GM20000 (cell line): Measurements from ENCODE around the gene DCAF10.
"Not testable (repeated sequence)": the region's sequence is repeated elsewhere in the genome, so short reads cannot be mapped to it uniquely, and the experiment has no call there.

Experiments
- DNase-seq: peaks from one replicate; pipeline ENCODE4 v3.0.0; 2012; ENCODE audit warnings: low spot score
- CTCF ChIP-seq: IDR thresholded peaks from 2 replicates; pipeline ENCODE4 v1.5.1; 2012; ENCODE audit warnings: mild to moderate bottlenecking, control low read depth; ENCODE audit errors: extremely low read depth, missing control alignments

The DCAF10 gene

GRCh38 chr9:37905131-37905505 is 104.5 kb downstream of the DCAF10 start:
- no peak for TF ChIP-seq CTCF
- DNase-seq = no peak

GRCh38 chr9:37905776-37906175 is 105.2 kb downstream of the DCAF10 start:
- no peak for DNase-seq
- TF ChIP-seq CTCF = no peak

GRCh38 chr9:37906312-37907239 is 106.0 kb downstream of the DCAF10 start:
- no peak for TF ChIP-seq CTCF
- DNase-seq = no peak

GRCh38 chr9:37908283-37908682 is 107.7 kb downstream of the DCAF10 start:
- DNase-seq = no peak

GRCh38 chr9:37908698-37909186 is 108.1 kb downstream of the DCAF10 start:
- no peak for TF ChIP-seq CTCF
- DNase-seq = no peak

More at GRCh38 chr9:37908283-37908682, 107.7 kb downstream of the DCAF10 start:
- TF ChIP-seq CTCF = no peak

- no peak for DNase-seq
- TF ChIP-seq CTCF = no peak
Observed at GRCh38 chr9:37909326-37909725, 108.7 kb downstream of the DCAF10 start.

- not testable (repeated sequence) for DNase-seq
Observed at GRCh38 chr9:37909836-37910235, 109.2 kb downstream of the DCAF10 start.

- TF ChIP-seq CTCF = no peak
- DNase-seq = no peak
Observed at GRCh38 chr9:37910271-37910670, 109.7 kb downstream of the DCAF10 start.
